Endothelial cell of umbilical vein (primary cell): ENCODE measurements around the gene ZNF263. TPM values are rescaled to one million over a fixed set of nuclear protein-coding genes. Genes with fewer than 3 reads are reported as not detected.

Source experiments
- BruUV-seq: library from RNA; stranded (reverse); fragments of 400-500 nt; replicated peaks from 2 replicates; lab custom pipeline; 2021; lab: Mats Ljungman, UMichigan
- CTCF ChIA-PET: fragments of 300-600, 350-600 bp; sonication (Branson Sonifier 250); formaldehyde crosslinking; loops from one replicate; lab custom pipeline; 2021; ENCODE audit warnings: antibody characterized with exemption, inconsistent platforms; lab: Charles Lee
- POLR2A ChIA-PET: fragments of 300-600, 350-600 bp; sonication (Branson Sonifier 250); formaldehyde crosslinking; loops from one replicate; lab custom pipeline; 2021; ENCODE audit warnings: antibody characterized with exemption, inconsistent platforms; lab: Charles Lee
- DNase-seq: peaks from one replicate; pipeline ENCODE4 v3.0.0-alpha.2; 2011; ENCODE audit warnings: low read depth, low spot score
- FAIRE-seq: peaks from 2 replicates; lab custom pipeline; 2011; peaks lifted over from hg19 to GRCh38; lab: Jason Lieb, UNC
- H2AFZ ChIP-seq: 2 replicates; pipeline ENCODE4 v1.6.0; 2012; ENCODE audit warnings: low read depth, low read length, control low read depth, inconsistent platforms
- H3K27ac ChIP-seq: 2 replicates; pipeline ENCODE4 v1.5.1; 2011; ENCODE audit warnings: low read depth, mild to moderate bottlenecking, control low read depth, low read length, moderate library complexity; ENCODE audit not compliant: insufficient read depth
- H3K27me3 ChIP-seq, 2 experiments: 2 replicates each; pipeline versions ENCODE4 v1.6.0 to v1.6.1; 2011; ENCODE audit warnings: low read length in 2 of 2, mixed read lengths in 1 of 2; ENCODE audit not compliant: control insufficient read depth in 2 of 2, insufficient read depth in 2 of 2
- H3K36me3 ChIP-seq, 2 experiments: 2 replicates in 1 of 2; 3 replicates in 1 of 2; pipeline ENCODE4 v1.5.1; 2011; ENCODE audit warnings: low read length in 2 of 2, mild to moderate bottlenecking in 1 of 2, moderate library complexity in 1 of 2; ENCODE audit not compliant: control insufficient read depth in 2 of 2, insufficient read depth in 2 of 2; ENCODE audit errors: extremely low read depth in 1 of 2
- H3K4me1 ChIP-seq: 3 replicates; pipeline ENCODE4 v1.5.1; 2011; ENCODE audit warnings: mild to moderate bottlenecking, low read length; ENCODE audit not compliant: control insufficient read depth, insufficient read depth; ENCODE audit errors: extremely low read depth
- H3K4me2 ChIP-seq: 2 replicates; pipeline ENCODE4 v1.6.1; 2011; ENCODE audit warnings: low read length, control low read depth, mixed read lengths; ENCODE audit not compliant: insufficient read depth
- H3K4me3 ChIP-seq, 3 experiments: fragments of 200-600 bp in 1 of 3; sonication (generic), shearing (Covaris generic) in 1 of 3; replicated peaks in 1 of 3; 2 replicates each; pipeline ENCODE4 v1.5.1; 2011 to 2016; ENCODE audit warnings: control low read depth in 3 of 3, low read length in 3 of 3, mild to moderate bottlenecking in 2 of 3, inconsistent platforms in 1 of 3, low read depth in 1 of 3, moderate library complexity in 1 of 3; ENCODE audit not compliant: insufficient read depth in 1 of 3
- H3K79me2 ChIP-seq: 2 replicates; pipeline ENCODE4 v1.6.0; 2012; ENCODE audit warnings: low read length, inconsistent platforms; ENCODE audit not compliant: control insufficient read depth, insufficient read depth
- H3K9ac ChIP-seq: replicated peaks from 2 replicates; pipeline ENCODE3; 2011; ENCODE audit warnings: low read length, control low read depth; ENCODE audit not compliant: insufficient read depth; ENCODE audit errors: extremely low read depth
- H3K9me1 ChIP-seq: replicated peaks from 3 replicates; pipeline ENCODE4 v1.6.0; 2011; ENCODE audit warnings: mild to moderate bottlenecking, low read length; ENCODE audit not compliant: control insufficient read depth, insufficient read depth; ENCODE audit errors: extremely low read depth
- H3K9me3 ChIP-seq: replicated peaks from 2 replicates; pipeline ENCODE4 v1.5.1; 2012; ENCODE audit warnings: low read length, inconsistent platforms; ENCODE audit not compliant: control insufficient read depth, insufficient read depth
- H4K20me1 ChIP-seq: replicated peaks from 2 replicates; pipeline ENCODE3; 2011; ENCODE audit warnings: mild to moderate bottlenecking, low read length; ENCODE audit not compliant: control insufficient read depth, insufficient read depth; ENCODE audit errors: extremely low read depth
- EZH2 ChIP-seq: IDR thresholded peaks from 2 replicates; pipeline ENCODE4 v1.6.1; 2012; ENCODE audit warnings: borderline replicate concordance, low read depth, mild to moderate bottlenecking, moderate library complexity, low read length, inconsistent platforms; ENCODE audit not compliant: severe bottlenecking
- FOS ChIP-seq: IDR thresholded peaks from 2 replicates; pipeline ENCODE4 v1.6.1; 2011; ENCODE audit warnings: mild to moderate bottlenecking, low read length, moderate library complexity, borderline replicate concordance; ENCODE audit not compliant: insufficient read depth
- GATA2 ChIP-seq: IDR thresholded peaks from 2 replicates; pipeline ENCODE4 v1.7.0; 2011; ENCODE audit warnings: low read depth, mild to moderate bottlenecking, moderate library complexity, mixed read lengths, low read length; ENCODE audit not compliant: insufficient read length, insufficient read depth
- JUN ChIP-seq: IDR thresholded peaks from 2 replicates; pipeline ENCODE4 v1.6.1; 2011; ENCODE audit warnings: borderline replicate concordance, low read depth; ENCODE audit not compliant: insufficient read length, insufficient read depth
- MYC ChIP-seq: IDR thresholded peaks from one replicate; pipeline ENCODE4 v1.6.1; 2011; ENCODE audit warnings: mild to moderate bottlenecking, low read depth, low read length
- POLR2A ChIP-seq: IDR thresholded peaks from 2 replicates; pipeline ENCODE4 v1.6.1; 2012; ENCODE audit warnings: low read depth, mild to moderate bottlenecking, control low read depth, low read length
- POLR2AphosphoS5 ChIP-seq: IDR thresholded peaks from 2 replicates; pipeline ENCODE4 v1.6.1; 2012; ENCODE audit warnings: low read depth, mild to moderate bottlenecking, control low read depth, low read length, moderate library complexity; ENCODE audit not compliant: insufficient read depth
- dilution Hi-C: fragments of 300-500 bp; cut with MboI; formaldehyde crosslinking; loops from one replicate; pipeline ENCODE4 v1.15.0; 2019; ENCODE audit warnings: low sequenced_read_pairs; ENCODE audit not compliant: extremely low pct_ligation_motif_present
- intact Hi-C: fragments of 100-400 bp; cut with micrococcal nuclease; formaldehyde crosslinking; loops from one replicate; pipeline ENCODE4 v1.10.0; 2022
- polyA plus RNA-seq, 4 experiments: library from polyadenylated mRNA; depleted of rRNA in 3 of 4; stranded (reverse) in 3 of 4; unstranded in 1 of 4; fragments of >200 nt; gene quantifications; 2 replicates each; pipeline versions ENCODE4 v1.2.1 to v1.2.3, GENCODE V29; 2011 to 2012; ENCODE audit warnings: missing spikeins in 1 of 4
- total RNA-seq: library from RNA; stranded (reverse); gene quantifications from 2 replicates; pipeline ENCODE4 v1.2.3, GENCODE V29; 2021
- TF ChIP-seq, protein P1 (sequence below), 2 donors: IDR thresholded peaks; 1 replicate in 1 of 2; 2 replicates in 1 of 2; pipeline ENCODE4 v1.5.1; 2011; ENCODE audit warnings: low read length in 2 of 2, mild to moderate bottlenecking in 2 of 2, moderate library complexity in 2 of 2, control low read depth in 1 of 2, inconsistent platforms in 1 of 2, low read depth in 1 of 2; ENCODE audit not compliant: insufficient read depth in 1 of 2; ENCODE audit errors: extremely low read depth in 1 of 2
- TF ChIP-seq, protein P2 (sequence below): IDR thresholded peaks from 2 replicates; pipeline ENCODE4 v1.6.1; 2011; ENCODE audit not compliant: insufficient read depth, insufficient read length

ZNF263 gene
- total and polyA plus RNA-seq, 2 donors (not counting 3 experiments of a cell fraction or from before 2014, with no cell fraction given), result 10.9 to 20.8 TPM

DNA sequence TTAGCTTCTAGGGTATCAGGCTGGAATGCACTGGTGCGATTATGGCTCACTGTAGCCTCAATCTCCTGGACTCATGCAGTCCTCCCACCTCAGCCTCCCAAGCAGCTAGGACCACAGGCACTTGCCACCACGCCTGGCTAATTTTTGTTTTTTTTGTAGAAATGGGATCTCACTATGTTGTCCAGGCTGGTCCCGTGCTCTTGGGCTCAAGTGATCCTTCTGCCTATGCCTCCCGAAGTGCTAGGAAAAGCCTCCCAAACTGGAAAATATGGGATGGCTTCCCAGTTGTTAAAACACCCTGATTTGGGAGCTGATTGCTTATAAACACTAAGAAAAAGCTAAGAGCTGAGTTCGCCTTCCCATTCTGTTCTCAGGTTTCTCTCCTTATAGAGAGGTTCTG, 6.6 kb upstream of the ZNF263 start:
- Histone ChIP-seq H3K4me3 (no peak overlapping the region), H3K79me2 (no peaks in the 10 kb centered on the region), H3K9me3 (no peaks in the 10 kb centered on the region), H3K27ac (no peak overlapping the region), H3K9ac (no peak overlapping the region), H4K20me1 (no peaks in the 10 kb centered on the region), H3K4me1 (no peaks in the 10 kb centered on the region), H3K9me1 (no peaks in the 10 kb centered on the region), H2AFZ (no peak overlapping the region), H3K36me3 (no peaks in the 10 kb centered on the region), H3K4me2 (no peak overlapping the region), H3K27me3 (peaks cover 19 to 26% of the 10 kb centered on the region in 2 experiments)
- intact Hi-C loops, result no loop called here
- BruUV-seq, result no TSS peak
- dilution Hi-C loops, result no loop called here
- ChIA-PET POLR2A (interaction anchor here (0.7 kb wide), 1 partner anchor 215 kb away, joined by 5 read pairs; no protein-coding TSS in a partner anchor), CTCF (interaction anchor here (1.4 to 4.5 kb wide), 2 partner anchors 9 to 12 kb away, joined by 4 to 28 read pairs; no protein-coding TSS in a partner anchor)
- DNase-seq (no peak), FAIRE-seq (no peak)
- TF ChIP-seq POLR2AphosphoS5 (no peak), JUN (no peak), GATA2 (no peak), FOS (no peak), POLR2A (no peak), EZH2 (no peak), MYC (no peak)
- TF ChIP-seq, protein P1, sequence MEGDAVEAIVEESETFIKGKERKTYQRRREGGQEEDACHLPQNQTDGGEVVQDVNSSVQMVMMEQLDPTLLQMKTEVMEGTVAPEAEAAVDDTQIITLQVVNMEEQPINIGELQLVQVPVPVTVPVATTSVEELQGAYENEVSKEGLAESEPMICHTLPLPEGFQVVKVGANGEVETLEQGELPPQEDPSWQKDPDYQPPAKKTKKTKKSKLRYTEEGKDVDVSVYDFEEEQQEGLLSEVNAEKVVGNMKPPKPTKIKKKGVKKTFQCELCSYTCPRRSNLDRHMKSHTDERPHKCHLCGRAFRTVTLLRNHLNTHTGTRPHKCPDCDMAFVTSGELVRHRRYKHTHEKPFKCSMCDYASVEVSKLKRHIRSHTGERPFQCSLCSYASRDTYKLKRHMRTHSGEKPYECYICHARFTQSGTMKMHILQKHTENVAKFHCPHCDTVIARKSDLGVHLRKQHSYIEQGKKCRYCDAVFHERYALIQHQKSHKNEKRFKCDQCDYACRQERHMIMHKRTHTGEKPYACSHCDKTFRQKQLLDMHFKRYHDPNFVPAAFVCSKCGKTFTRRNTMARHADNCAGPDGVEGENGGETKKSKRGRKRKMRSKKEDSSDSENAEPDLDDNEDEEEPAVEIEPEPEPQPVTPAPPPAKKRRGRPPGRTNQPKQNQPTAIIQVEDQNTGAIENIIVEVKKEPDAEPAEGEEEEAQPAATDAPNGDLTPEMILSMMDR (IDR thresholded peaks at IDR 0.05; ENCODE audit: extremely low read depth in 1 of 2, insufficient read depth in 1 of 2, low read depth in 1 of 2, low read length in 2 of 2), result no peak
- TF ChIP-seq, protein P2, sequence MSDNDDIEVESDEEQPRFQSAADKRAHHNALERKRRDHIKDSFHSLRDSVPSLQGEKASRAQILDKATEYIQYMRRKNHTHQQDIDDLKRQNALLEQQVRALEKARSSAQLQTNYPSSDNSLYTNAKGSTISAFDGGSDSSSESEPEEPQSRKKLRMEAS, result no peak
